ENCODE measurements around the gene DNAL1. TPM values are rescaled to one million over a fixed set of nuclear protein-coding genes. Genes with fewer than 3 reads are reported as not detected.

Gene DNAL1
- total RNA-seq, 1 donor from 2014 or later = 2.6 TPM

- TF ChIP-seq CTCF (conservative IDR thresholded peaks at IDR 0.05; ENCODE audit: low read depth, low read length) = no peak
- no peak overlapping the region for H3K4me3 ChIP-seq (ENCODE audit: low read depth, low read length)
- DNase-seq (ENCODE audit: low read depth) = no peak
These were observed 73.1 kb downstream of the DNAL1 start for GRCh38 chr14:73717711-73718417.

GRCh38 chr14:73718418-73719251 is 73.8 kb downstream of the DNAL1 start:
- H3K4me3 ChIP-seq (ENCODE audit: low read depth, low read length) = no peak overlapping the region
- no peak for TF ChIP-seq CTCF (conservative IDR thresholded peaks at IDR 0.05; ENCODE audit: low read depth, low read length)
- DNase-seq (ENCODE audit: low read depth) = no peak

- no peak for DNase-seq (ENCODE audit: low read depth)
These were observed 74.6 kb downstream of the DNAL1 start for GRCh38 chr14:73719361-73719760.

GRCh38 chr14:73719791-73720190 is 75.0 kb downstream of the DNAL1 start:
- no peak overlapping the region for H3K4me3 ChIP-seq (ENCODE audit: low read depth, low read length)
- no peak for TF ChIP-seq CTCF (conservative IDR thresholded peaks at IDR 0.05; ENCODE audit: low read depth, low read length)
- DNase-seq (ENCODE audit: low read depth) = no peak

More at GRCh38 chr14:73719361-73719760, 74.6 kb downstream of the DNAL1 start:
- TF ChIP-seq CTCF (conservative IDR thresholded peaks at IDR 0.05; ENCODE audit: low read depth, low read length) = no peak
- H3K4me3 ChIP-seq (ENCODE audit: low read depth, low read length) = no peak overlapping the region

- no peak for DNase-seq (ENCODE audit: low read depth)
- no peak overlapping the region for H3K4me3 ChIP-seq (ENCODE audit: low read depth, low read length)
- TF ChIP-seq CTCF (conservative IDR thresholded peaks at IDR 0.05; ENCODE audit: low read depth, low read length) = no peak
These were observed 75.8 kb downstream of the DNAL1 start for GRCh38 chr14:73720636-73721035.

GRCh38 chr14:73721101-73721821 is 76.5 kb downstream of the DNAL1 start:
- no peak overlapping the region for H3K4me3 ChIP-seq (ENCODE audit: low read depth, low read length)
- no peak for DNase-seq (ENCODE audit: low read depth)
- TF ChIP-seq CTCF (conservative IDR thresholded peaks at IDR 0.05; ENCODE audit: low read depth, low read length) = no peak
